GM19452 (cell line): ENCODE measurements around the gene EVC.

ENCODE experiments used
- ATAC-seq: cut with Tn5 transposase; IDR thresholded peaks from one replicate; pipeline ENCODE4 v1.9.1; 2021; ENCODE audit not compliant: unreplicated experiment

EVC gene

GRCh38 chr4:5753766-5754528 is 42.9 kb downstream of the EVC start:
- ATAC-seq = no peak

- no peak for ATAC-seq
Observed at GRCh38 chr4:5754529-5754881, 43.5 kb downstream of the EVC start.

- ATAC-seq = no peak
Observed at GRCh38 chr4:5755161-5755560, 44.2 kb downstream of the EVC start.

- no peak for ATAC-seq
Observed at GRCh38 chr4:5755679-5756078, 44.7 kb downstream of the EVC start.

- no peak for ATAC-seq
Observed at GRCh38 chr4:5756271-5756670, 45.3 kb downstream of the EVC start.

- ATAC-seq = no peak
Observed at GRCh38 chr4:5757091-5757490, 46.1 kb downstream of the EVC start.

- no peak for ATAC-seq
Observed at GRCh38 chr4:5757536-5757935, 46.5 kb downstream of the EVC start.

GRCh38 chr4:5757954-5758353 is 47.0 kb downstream of the EVC start:
- no peak for ATAC-seq

GRCh38 chr4:5758741-5759140 is 47.7 kb downstream of the EVC start:
- ATAC-seq = no peak

- no peak for ATAC-seq
Observed at GRCh38 chr4:5759236-5760075, 48.5 kb downstream of the EVC start.

- no peak for ATAC-seq
Observed at GRCh38 chr4:5760246-5760645, 49.2 kb downstream of the EVC start.

- no peak for ATAC-seq
Observed at GRCh38 chr4:5760936-5761480, 50.0 kb downstream of the EVC start.

GRCh38 chr4:5770051-5770450 is 59.0 kb downstream of the EVC start:
- ATAC-seq = no peak

- no peak for ATAC-seq
Observed at GRCh38 chr4:5772528-5773270, 61.7 kb downstream of the EVC start.

- no peak for ATAC-seq
Observed at GRCh38 chr4:5773271-5773555, 62.2 kb downstream of the EVC start.

- no peak for ATAC-seq
Observed at GRCh38 chr4:5774416-5775036, 63.5 kb downstream of the EVC start.

- ATAC-seq = no peak
Observed at GRCh38 chr4:5776510-5776909, 65.5 kb downstream of the EVC start.

GRCh38 chr4:5780831-5781480 is 70.0 kb downstream of the EVC start:
- no peak for ATAC-seq

- no peak for ATAC-seq
Observed at GRCh38 chr4:5781691-5782090, 70.7 kb downstream of the EVC start.

- ATAC-seq = no peak
Observed at GRCh38 chr4:5782829-5783476, 72.0 kb downstream of the EVC start.
